K562 (cell line): ENCODE measurements around the gene FGGY. TPM values are rescaled to one million over a fixed set of nuclear protein-coding genes. Genes with fewer than 3 reads are reported as not detected.

Experiments
- ATAC-seq: fragments of 200-7000 bp; cut with Tn5 transposase; 3 replicates; pipeline ENCODE4 v1.9.1; 2020; ENCODE audit warnings: moderate library complexity
- BruUV-seq: library from RNA; stranded (reverse); fragments of 400-500 nt; replicated peaks from 2 replicates; lab custom pipeline; 2021; lab: Mats Ljungman, UMichigan
- CTCF ChIA-PET: fragments of 300-600 bp; formaldehyde crosslinking; extraction: SDS; loops from one replicate; lab custom pipeline; 2021; ENCODE audit warnings: low intra/inter-chr PET ratio; lab: Yijun Ruan, JAX
- POLR2A ChIA-PET: fragments of 300-600, 350-650 bp; sonication (Branson Sonifier 250); formaldehyde crosslinking; extraction: SDS; loops from one replicate; lab custom pipeline; 2021; ENCODE audit warnings: antibody characterized with exemption, inconsistent platforms; lab: Yijun Ruan, JAX
- DNase-seq, 4 experiments: peaks; one replicate each; pipeline versions ENCODE4 v3.0.0 to v3.0.0-alpha.2; 2011 to 2018; ENCODE audit warnings: low spot score in 3 of 4, mixed read lengths in 3 of 4; ENCODE audit errors: extremely low read depth in 1 of 4
- FAIRE-seq: peaks from 2 replicates; lab custom pipeline; 2011; peaks lifted over from hg19 to GRCh38; lab: Jason Lieb, UNC
- H2AFZ ChIP-seq: 2 replicates; pipeline ENCODE4 v1.6.0; 2011; ENCODE audit warnings: low read depth, low read length, control low read depth, inconsistent platforms
- H3K27ac ChIP-seq: fragments of 200-600 bp; 3 replicates; pipeline ENCODE4 v1.8.0; 2011; ENCODE audit warnings: low read depth, mild to moderate bottlenecking, control low read depth, inconsistent platforms, low read length, moderate library complexity, mixed read lengths; ENCODE audit errors: extremely low read depth
- H3K27me3 ChIP-seq, 2 experiments: fragments of 300-600 bp in 1 of 2; 2 replicates in 1 of 2; 3 replicates in 1 of 2; pipeline versions ENCODE4 v1.6.0 to v1.8.0; 2011; ENCODE audit warnings: inconsistent platforms in 2 of 2, low read length in 2 of 2, mild to moderate bottlenecking in 1 of 2, mixed read lengths in 1 of 2, moderate library complexity in 1 of 2; ENCODE audit not compliant: control insufficient read depth in 2 of 2, insufficient read depth in 2 of 2
- H3K36me3 ChIP-seq: fragments of 300-600 bp; 3 replicates; pipeline ENCODE4 v1.8.0; 2011; ENCODE audit warnings: mild to moderate bottlenecking, low read length, inconsistent platforms; ENCODE audit not compliant: control insufficient read depth, insufficient read depth
- H3K4me1 ChIP-seq, 2 experiments: fragments of 200-600 bp in 1 of 2; replicated peaks in 1 of 2; 2 replicates in 1 of 2; 3 replicates in 1 of 2; pipeline versions ENCODE4 v1.5.1 to v1.8.0; 2011; ENCODE audit warnings: inconsistent platforms in 2 of 2, low read length in 2 of 2, mild to moderate bottlenecking in 1 of 2, mixed read lengths in 1 of 2, moderate library complexity in 1 of 2; ENCODE audit not compliant: control insufficient read depth in 2 of 2, insufficient read depth in 2 of 2
- H3K4me2 ChIP-seq: 2 replicates; pipeline ENCODE4 v1.6.1; 2011; ENCODE audit warnings: low read length, control low read depth, inconsistent platforms, mixed read lengths; ENCODE audit not compliant: insufficient read depth
- H3K4me3 ChIP-seq: fragments of 200-600 bp; sonication (generic), shearing (Covaris generic); 2 replicates; pipeline ENCODE4 v1.5.1; 2016; ENCODE audit warnings: control low read depth, inconsistent platforms
- H3K79me2 ChIP-seq: fragments of 200-600 bp; 3 replicates; pipeline ENCODE4 v1.8.0; 2011; ENCODE audit warnings: low read length, inconsistent platforms; ENCODE audit not compliant: control insufficient read depth, insufficient read depth
- H3K9ac ChIP-seq, 2 experiments: 2 replicates each; pipeline versions ENCODE4 v1.6.0 to v1.6.1; 2011; ENCODE audit warnings: low read depth in 2 of 2, low read length in 2 of 2, control low read depth in 1 of 2, inconsistent platforms in 1 of 2, mild to moderate bottlenecking in 1 of 2, mixed read lengths in 1 of 2; ENCODE audit not compliant: insufficient read depth in 1 of 2
- H3K9me1 ChIP-seq: one replicate; pipeline ENCODE4 v1.6.0; 2011; ENCODE audit warnings: inconsistent platforms, mild to moderate bottlenecking, low read length, moderate library complexity; ENCODE audit not compliant: control insufficient read depth, insufficient read depth
- H3K9me3 ChIP-seq: replicated peaks from 2 replicates; pipeline ENCODE4 v1.5.1; 2011; ENCODE audit warnings: low read depth, low read length, inconsistent platforms; ENCODE audit not compliant: control insufficient read depth, insufficient read depth
- H4K20me1 ChIP-seq: replicated peaks from 2 replicates; pipeline ENCODE4 v1.6.1; 2011; ENCODE audit warnings: low read length, inconsistent platforms, mixed read lengths; ENCODE audit not compliant: control insufficient read depth, insufficient read depth
- CEBPB ChIP-seq: fragments of 450-650 bp; IDR thresholded peaks from 2 replicates; pipeline ENCODE4 v1.6.1; 2016; ENCODE audit warnings: missing genetic modification characterization, missing compliant biosample characterization
- FUS ChIP-seq: fragments of 200-400 bp; formaldehyde crosslinking; optimal IDR thresholded peaks from 2 replicates; pipeline ENCODE3; 2017; ENCODE audit warnings: low read depth, low read length
- SFPQ ChIP-seq: fragments of 200-400 bp; formaldehyde crosslinking; IDR thresholded peaks from 2 replicates; pipeline ENCODE4 v1.6.1; 2017; ENCODE audit warnings: mild to moderate bottlenecking, low read depth, low read length, moderate library complexity
- ZBTB43 ChIP-seq: sonication (generic); formaldehyde crosslinking; IDR thresholded peaks from 2 replicates; pipeline ENCODE4 v1.8.0; 2023; ENCODE audit warnings: mild to moderate bottlenecking, missing genetic modification reagents
- ZNF143 ChIP-seq: sonication (generic); formaldehyde crosslinking; IDR thresholded peaks from 2 replicates; pipeline ENCODE4 v1.9.0; 2022; ENCODE audit warnings: mild to moderate bottlenecking, missing genetic modification reagents
- WGBS: fragments of 100-300 bp; shearing (Covaris generic); methylation state at CpG from one replicate; pipeline ENCODE4 v1.1.6; 2016; ENCODE audit warnings: low coverage, mixed read lengths; ENCODE audit not compliant: insufficient coverage; ENCODE audit errors: missing lambda C conversion rate; 5-methylcytosine and 5-hydroxymethylcytosine counted together
- in situ Hi-C: fragments of 300-500 bp; cut with MboI; formaldehyde crosslinking; loops from 4 replicates; pipeline ENCODE4 v1.15.0; 2018; ENCODE audit warnings: inconsistent platforms, mixed read lengths
- intact Hi-C: fragments of 100-400 bp; cut with micrococcal nuclease; formaldehyde crosslinking; loops from 2 replicates; pipeline ENCODE4 v1.14.2; 2022
- polyA plus RNA-seq, 8 experiments: library from polyadenylated mRNA; depleted of rRNA in 4 of 8; stranded (reverse) in 5 of 8; unstranded in 3 of 8; fragments of >200 nt; fragmentation: Nextera tagmentation in 2 of 8; fragmentation: Illumina TruSeq in 1 of 8; extraction: Ambion mirVana in 2 of 8; extraction: Trizol in 1 of 8; gene quantifications; 2 replicates each; pipeline versions ENCODE4 v1.2.1 to v1.2.3, GENCODE V29; 2011 to 2014; ENCODE audit warnings: inconsistent platforms in 1 of 8, missing spikeins in 1 of 8
- total RNA-seq, 7 experiments: library from RNA; depleted of rRNA in 6 of 7; stranded (reverse); fragments of >200 nt in 6 of 7; fragmentation: Illumina TruSeq in 2 of 7; extraction: Trizol in 2 of 7; gene quantifications; 2 replicates each; pipeline versions ENCODE4 v1.2.1 to v1.2.3, GENCODE V29; 2011 to 2021; ENCODE audit warnings: low replicate concordance in 1 of 7
- TF ChIP-seq, protein P1 (sequence below), 3 experiments: fragments of 200-800 bp in 1 of 3; fragments of 250-450 bp in 1 of 3; fragments of 450-650 bp in 1 of 3; sonication (Bioruptor Pico) in 1 of 3; sonication (Bioruptor generic) in 1 of 3; formaldehyde crosslinking in 1 of 3; IDR thresholded peaks; 2 replicates each; pipeline versions ENCODE4 v1.6.1 to v1.8.0; 2016 to 2022; ENCODE audit warnings: mild to moderate bottlenecking in 2 of 3, missing genetic modification characterization in 2 of 3, missing compliant biosample characterization in 1 of 3, moderate library complexity in 1 of 3

FGGY gene
- total and polyA plus RNA-seq, 9 of the 15 experiments (the other 6 are each of a cell fraction or from before 2014, with no cell fraction given), result 9.7 to 19.2 (median 12.6) TPM

DNA sequence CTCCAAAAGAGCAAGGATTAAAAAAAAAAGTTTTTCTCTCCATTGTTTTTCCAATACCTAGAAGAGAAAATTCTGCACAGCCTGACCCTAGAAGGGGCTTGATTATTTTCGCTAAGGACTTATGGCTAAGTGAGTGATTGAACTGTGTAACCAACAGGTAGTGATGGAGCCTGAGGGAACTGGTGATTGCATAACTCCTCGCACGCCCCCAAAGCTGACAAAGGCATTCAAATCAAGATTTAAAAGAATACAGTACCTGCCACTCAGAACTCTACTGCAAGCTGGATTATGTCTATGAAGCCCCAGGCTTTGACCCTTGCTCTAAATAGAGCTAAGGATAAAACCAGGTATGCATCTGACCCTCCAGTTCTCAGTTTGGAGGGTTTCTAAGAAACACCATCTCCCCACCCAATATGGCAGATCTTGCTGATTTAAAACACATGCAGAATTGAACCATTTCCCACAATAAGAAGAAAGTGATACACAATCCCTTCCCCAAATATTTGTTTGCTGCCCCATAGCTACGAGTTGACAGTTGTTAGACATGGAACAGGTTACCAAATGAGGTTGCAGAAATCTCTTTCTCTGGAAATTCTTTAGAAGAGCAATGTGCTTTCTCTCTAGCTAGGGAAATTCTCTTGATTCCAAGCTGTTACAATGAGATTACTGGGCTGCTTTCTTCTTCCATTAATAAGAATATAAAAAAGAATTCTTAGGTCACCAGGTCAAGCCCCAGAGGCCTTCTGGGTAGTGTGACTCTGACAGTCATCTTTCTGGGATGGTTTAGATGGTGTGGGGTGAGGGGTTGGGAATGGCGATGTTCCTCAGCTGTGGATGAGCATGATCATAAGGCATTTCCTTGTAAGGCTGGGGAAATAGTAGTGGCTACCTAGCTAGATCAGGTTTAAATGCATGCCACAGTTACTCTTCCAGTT, 35.1 kb downstream of the FGGY start:
- 0 out of 2 replicates have a peak, but pooled peaks have one; percentile 16 for TF ChIP-seq CEBPB (tag)
- TF ChIP-seq FUS, result no peak
- ATAC-seq (no peak), DNase-seq (no peak), FAIRE-seq (no peak)
- ChIA-PET CTCF (no interaction called here), POLR2A (interaction anchor here (1.2 kb wide), 1 partner anchor 9 kb away, joined by 6 read pairs; no protein-coding TSS in a partner anchor)
- WGBS, result 24% methylated on average over 5 of the region's 5 CpGs
- Histone ChIP-seq H2AFZ (no peak overlapping the region), H3K36me3 (no peaks in the 10 kb centered on the region), H3K27ac (no peak overlapping the region), H3K79me2 (no peaks in the 10 kb centered on the region), H3K27me3 (no peaks in the 10 kb centered on the region), H3K4me1 (no peaks in the 10 kb centered on the region), H3K4me3 (no peak overlapping the region), H3K9me1 (no peaks in the 10 kb centered on the region), H4K20me1 (no peaks in the 10 kb centered on the region), H3K9me3 (no peaks in the 10 kb centered on the region), H3K4me2 (no peak overlapping the region), H3K9ac (no peak overlapping the region)
- intact Hi-C loops, result no loop called here
- BruUV-seq, result no TSS peak
- in situ Hi-C loops, result no loop called here

- Histone ChIP-seq H3K4me2 (no peak overlapping the region), H4K20me1 (no peaks in the 10 kb centered on the region), H3K9me1 (no peaks in the 10 kb centered on the region), H3K9ac (no peak overlapping the region), H3K4me3 (no peak overlapping the region), H3K27ac (no peak overlapping the region), H3K36me3 (no peaks in the 10 kb centered on the region), H3K79me2 (no peaks in the 10 kb centered on the region), H3K4me1 (no peaks in the 10 kb centered on the region), H2AFZ (no peak overlapping the region), H3K9me3 (no peaks in the 10 kb centered on the region), H3K27me3 (no peaks in the 10 kb centered on the region)
- ATAC-seq (no peak), DNase-seq (no peak), FAIRE-seq (no peak)
- ChIA-PET CTCF (no interaction called here), POLR2A (no interaction called here)
- in situ Hi-C loops (no loop called here), intact Hi-C loops (no loop called here)
- BruUV-seq, result no TSS peak
- no peak for TF ChIP-seq ZNF143 (CRISPR knock-in tag)
- TF ChIP-seq, protein P1, sequence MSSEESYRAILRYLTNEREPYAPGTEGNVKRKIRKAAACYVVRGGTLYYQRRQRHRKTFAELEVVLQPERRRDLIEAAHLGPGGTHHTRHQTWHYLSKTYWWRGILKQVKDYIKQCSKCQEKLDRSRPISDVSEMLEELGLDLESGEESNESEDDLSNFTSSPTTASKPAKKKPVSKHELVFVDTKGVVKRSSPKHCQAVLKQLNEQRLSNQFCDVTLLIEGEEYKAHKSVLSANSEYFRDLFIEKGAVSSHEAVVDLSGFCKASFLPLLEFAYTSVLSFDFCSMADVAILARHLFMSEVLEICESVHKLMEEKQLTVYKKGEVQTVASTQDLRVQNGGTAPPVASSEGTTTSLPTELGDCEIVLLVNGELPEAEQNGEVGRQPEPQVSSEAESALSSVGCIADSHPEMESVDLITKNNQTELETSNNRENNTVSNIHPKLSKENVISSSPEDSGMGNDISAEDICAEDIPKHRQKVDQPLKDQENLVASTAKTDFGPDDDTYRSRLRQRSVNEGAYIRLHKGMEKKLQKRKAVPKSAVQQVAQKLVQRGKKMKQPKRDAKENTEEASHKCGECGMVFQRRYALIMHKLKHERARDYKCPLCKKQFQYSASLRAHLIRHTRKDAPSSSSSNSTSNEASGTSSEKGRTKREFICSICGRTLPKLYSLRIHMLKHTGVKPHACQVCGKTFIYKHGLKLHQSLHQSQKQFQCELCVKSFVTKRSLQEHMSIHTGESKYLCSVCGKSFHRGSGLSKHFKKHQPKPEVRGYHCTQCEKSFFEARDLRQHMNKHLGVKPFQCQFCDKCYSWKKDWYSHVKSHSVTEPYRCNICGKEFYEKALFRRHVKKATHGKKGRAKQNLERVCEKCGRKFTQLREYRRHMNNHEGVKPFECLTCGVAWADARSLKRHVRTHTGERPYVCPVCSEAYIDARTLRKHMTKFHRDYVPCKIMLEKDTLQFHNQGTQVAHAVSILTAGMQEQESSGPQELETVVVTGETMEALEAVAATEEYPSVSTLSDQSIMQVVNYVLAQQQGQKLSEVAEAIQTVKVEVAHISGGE (CRISPR knock-in tag; IDR thresholded peaks at IDR 0.05), result no peak
- no peak for TF ChIP-seq ZBTB43 (CRISPR knock-in tag)
- TF ChIP-seq SFPQ, result no peak
Measured at GRCh38 chr1:59332983-59333382, 36.1 kb downstream of the FGGY start.
